ENCODE measurements around the gene TMEM229B.

The TMEM229B gene

GRCh38 chr14:67529947-67530935, 41.7 kb upstream of the TMEM229B start:
- Histone ChIP-seq H3K36me3 (ENCODE audit: insufficient read depth, low read length) (no peaks in the 10 kb centered on the region), H3K4me2 (ENCODE audit: insufficient read depth, low read length) (no peak overlapping the region), H3K27ac (ENCODE audit: low read length) (no peak overlapping the region), H4K20me1 (ENCODE audit: insufficient read depth, low read length) (no peaks in the 10 kb centered on the region), H2AFZ (ENCODE audit: low read depth, low read length) (no peak overlapping the region), H3K27me3 (ENCODE audit: insufficient read depth, low read length, poor library complexity) (peaks cover 67% of the 10 kb centered on the region), H3K4me1 (ENCODE audit: insufficient read depth, low read length) (peaks cover 14% of the 10 kb centered on the region), H3K4me3 (ENCODE audit: low read depth in 1 of 2, low read length in 2 of 2) (no peak overlapping the region), H3K9me3 (ENCODE audit: insufficient read depth, low read length, severe bottlenecking) (no peaks in the 10 kb centered on the region), H3K79me2 (ENCODE audit: insufficient read depth, low read length) (no peaks in the 10 kb centered on the region), H3K9ac (ENCODE audit: low read depth, low read length) (no peak overlapping the region)
- ATAC-seq (ENCODE audit: insufficient read depth, low read depth) = no peak
- no peak for TF ChIP-seq EZH2 (IDR thresholded peaks at IDR 0.05; ENCODE audit: borderline replicate concordance, low read depth, low read length, severe bottlenecking)
- TF ChIP-seq CTCF (IDR thresholded peaks at IDR 0.05; ENCODE audit: borderline replicate concordance, extremely low read depth, low read length, poor library complexity, severe bottlenecking) = no peak
- no peak for DNase-seq

DNA sequence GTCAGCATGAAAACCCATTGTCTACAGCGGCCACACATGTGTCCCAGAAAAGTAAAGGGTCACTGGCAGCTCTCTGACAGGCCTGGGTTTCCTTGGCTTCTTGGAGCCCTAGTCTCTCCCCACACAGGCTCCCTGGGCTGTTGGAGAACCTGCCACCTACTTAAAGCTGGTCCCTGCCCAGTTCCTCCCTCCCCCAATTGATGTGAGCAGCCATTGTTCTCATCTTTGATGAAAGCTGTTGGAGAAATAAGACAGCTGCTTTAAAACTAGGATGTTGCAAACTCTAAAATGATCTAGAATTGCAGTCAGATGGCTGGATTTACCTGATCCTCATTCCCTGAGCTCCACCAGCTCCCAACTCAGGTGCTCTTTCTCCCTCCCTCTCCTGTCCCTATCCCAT, 39.8 kb upstream of the TMEM229B start:
- Histone ChIP-seq H3K79me2 (ENCODE audit: insufficient read depth, low read length) (no peaks in the 10 kb centered on the region), H2AFZ (ENCODE audit: low read depth, low read length) (no peak overlapping the region), H3K9ac (ENCODE audit: low read depth, low read length) (no peak overlapping the region), H3K36me3 (ENCODE audit: insufficient read depth, low read length) (no peaks in the 10 kb centered on the region), H3K4me2 (ENCODE audit: insufficient read depth, low read length) (no peak overlapping the region), H3K27ac (ENCODE audit: low read length) (no peak overlapping the region), H3K4me1 (ENCODE audit: insufficient read depth, low read length) (peaks cover 8% of the 10 kb centered on the region), H3K4me3 (ENCODE audit: low read depth in 1 of 2, low read length in 2 of 2) (no peak overlapping the region), H3K9me3 (ENCODE audit: insufficient read depth, low read length, severe bottlenecking) (no peaks in the 10 kb centered on the region), H4K20me1 (ENCODE audit: insufficient read depth, low read length) (no peaks in the 10 kb centered on the region), H3K27me3 (ENCODE audit: insufficient read depth, low read length, poor library complexity) (peaks cover 64% of the 10 kb centered on the region)
- no peak for ATAC-seq (ENCODE audit: insufficient read depth, low read depth)
- TF ChIP-seq CTCF (IDR thresholded peaks at IDR 0.05; ENCODE audit: borderline replicate concordance, extremely low read depth, low read length, poor library complexity, severe bottlenecking) = no peak
- TF ChIP-seq EZH2 (IDR thresholded peaks at IDR 0.05; ENCODE audit: borderline replicate concordance, low read depth, low read length, severe bottlenecking) = no peak
- DNase-seq = no peak

DNA sequence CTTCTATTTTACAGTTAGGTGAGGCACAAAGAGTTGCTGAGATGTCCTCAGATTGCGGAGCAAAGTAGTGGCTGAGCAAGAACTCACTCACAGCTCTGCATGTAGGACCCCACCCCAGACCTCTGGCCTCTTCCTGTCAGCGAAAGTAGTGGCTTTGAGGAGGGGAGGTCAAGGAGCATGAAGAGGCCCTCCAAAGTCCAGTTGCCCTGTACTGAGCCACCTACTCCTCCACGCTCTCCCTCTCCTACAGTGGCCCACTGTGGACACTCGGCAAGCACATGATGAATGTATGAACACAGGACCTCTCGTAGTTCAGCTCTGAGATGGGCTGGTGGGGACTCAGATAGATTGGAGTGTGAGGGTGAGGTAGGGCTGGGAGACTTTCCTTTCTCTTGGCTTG, 39.2 kb upstream of the TMEM229B start:
- Histone ChIP-seq H2AFZ (ENCODE audit: low read depth, low read length) (no peak overlapping the region), H3K36me3 (ENCODE audit: insufficient read depth, low read length) (no peaks in the 10 kb centered on the region), H3K27me3 (ENCODE audit: insufficient read depth, low read length, poor library complexity) (peaks cover 59% of the 10 kb centered on the region), H3K79me2 (ENCODE audit: insufficient read depth, low read length) (no peaks in the 10 kb centered on the region), H4K20me1 (ENCODE audit: insufficient read depth, low read length) (no peaks in the 10 kb centered on the region), H3K27ac (ENCODE audit: low read length) (no peak overlapping the region), H3K4me1 (ENCODE audit: insufficient read depth, low read length) (peaks cover 4% of the 10 kb centered on the region), H3K4me3 (ENCODE audit: low read depth in 1 of 2, low read length in 2 of 2) (no peak overlapping the region), H3K9me3 (ENCODE audit: insufficient read depth, low read length, severe bottlenecking) (no peaks in the 10 kb centered on the region), H3K9ac (ENCODE audit: low read depth, low read length) (no peak overlapping the region), H3K4me2 (ENCODE audit: insufficient read depth, low read length) (no peak overlapping the region)
- ATAC-seq (ENCODE audit: insufficient read depth, low read depth) (no peak), DNase-seq (no peak)
- no peak for TF ChIP-seq CTCF (IDR thresholded peaks at IDR 0.05; ENCODE audit: borderline replicate concordance, extremely low read depth, low read length, poor library complexity, severe bottlenecking)
- no peak for TF ChIP-seq EZH2 (IDR thresholded peaks at IDR 0.05; ENCODE audit: borderline replicate concordance, low read depth, low read length, severe bottlenecking)

Measured in DND-41 (cell line).